GM23248 (cell line): ENCODE measurements around the gene ALDH1A3. TPM values are rescaled to one million over a fixed set of nuclear protein-coding genes. Genes with fewer than 3 reads are reported as not detected.

Experiments used
- DNase-seq: peaks from one replicate; pipeline ENCODE4 v3.0.0-alpha.2; 2015
- H2AFZ ChIP-seq: fragments of 200-600 bp; sonication (generic); 2 replicates; pipeline ENCODE4 v1.6.1; 2016; ENCODE audit warnings: antibody characterized with exemption
- H3F3A ChIP-seq: fragments of 200-600 bp; sonication (generic); 2 replicates; pipeline ENCODE4 v1.6.1; 2016; ENCODE audit warnings: mild to moderate bottlenecking, antibody characterized with exemption, mixed run types; ENCODE audit not compliant: insufficient read depth
- H3K27ac ChIP-seq: fragments of 200-600 bp; sonication (generic); 2 replicates; pipeline ENCODE4 v1.5.1; 2016; ENCODE audit warnings: mild to moderate bottlenecking
- H3K27me3 ChIP-seq: fragments of 200-600 bp; sonication (generic); replicated peaks from 2 replicates; pipeline ENCODE4 v1.6.1; 2016; ENCODE audit warnings: mild to moderate bottlenecking; ENCODE audit not compliant: insufficient read depth
- H3K36me3 ChIP-seq: fragments of 200-600 bp; sonication (generic); 2 replicates; pipeline ENCODE4 v1.6.1; 2016; ENCODE audit warnings: low read depth, mild to moderate bottlenecking
- H3K4me1 ChIP-seq: fragments of 200-600 bp; sonication (generic); 2 replicates; pipeline ENCODE4 v1.6.1; 2016; ENCODE audit warnings: mild to moderate bottlenecking; ENCODE audit not compliant: insufficient read depth
- H3K4me2 ChIP-seq: fragments of 200-600 bp; sonication (generic); one replicate; pipeline ENCODE4 v1.6.1; 2016; ENCODE audit warnings: mild to moderate bottlenecking; ENCODE audit not compliant: unreplicated experiment
- H3K4me3 ChIP-seq: fragments of 200-600 bp; sonication (generic); 2 replicates; pipeline ENCODE4 v1.5.1; 2016; ENCODE audit warnings: mild to moderate bottlenecking
- H3K79me2 ChIP-seq: fragments of 200-600 bp; sonication (generic); 2 replicates; pipeline ENCODE4 v1.6.1; 2016; ENCODE audit warnings: mild to moderate bottlenecking; ENCODE audit not compliant: insufficient read depth
- H3K9ac ChIP-seq: fragments of 200-600 bp; sonication (generic); 2 replicates; pipeline ENCODE4 v1.6.1; 2016; ENCODE audit warnings: mild to moderate bottlenecking
- H3K9me2 ChIP-seq: fragments of 200-600 bp; sonication (generic); 2 replicates; pipeline ENCODE4 v1.6.1; 2016; ENCODE audit warnings: mixed run types, mild to moderate bottlenecking, moderate library complexity; ENCODE audit not compliant: insufficient read depth
- H3K9me3 ChIP-seq: fragments of 200-600 bp; sonication (generic); one replicate; pipeline ENCODE4 v1.6.1; 2017; ENCODE audit warnings: low read depth
- H4K20me1 ChIP-seq: fragments of 200-600 bp; sonication (generic); 2 replicates; pipeline ENCODE4 v1.6.0; 2016; ENCODE audit not compliant: insufficient read depth
- EZH2 ChIP-seq: fragments of 200-600 bp; sonication (generic); IDR thresholded peaks from 2 replicates; pipeline ENCODE4 v1.6.1; 2018; ENCODE audit warnings: antibody characterized with exemption, mild to moderate bottlenecking; ENCODE audit not compliant: insufficient read depth, poor library complexity, severe bottlenecking
- EZH2phosphoT487 ChIP-seq: fragments of 200-600 bp; sonication (generic); IDR thresholded peaks from 2 replicates; pipeline ENCODE4 v1.6.1; 2018; ENCODE audit warnings: antibody characterized with exemption, moderate library complexity, mild to moderate bottlenecking, low read depth; ENCODE audit not compliant: insufficient read depth
- WGBS, 2 experiments: methylation state at CpG; one replicate each; pipeline ENCODE4 v1.1.6; 2015 to 2017; ENCODE audit warnings: low lambda C conversion rate in 2 of 2, low coverage in 1 of 2; ENCODE audit errors: missing lambda C conversion rate in 2 of 2; 5-methylcytosine and 5-hydroxymethylcytosine counted together
- in situ Hi-C: fragments of 300-500 bp; cut with MboI; formaldehyde crosslinking; loops from 2 replicates; pipeline ENCODE4 v1.15.0; 2020
- polyA plus RNA-seq: library from polyadenylated mRNA; unstranded; fragments of >200 nt; fragmentation: Nextera tagmentation; extraction: Ambion mirVana; gene quantifications from 2 replicates; pipeline ENCODE4 v1.2.1, GENCODE V29; 2016
- total RNA-seq: library from RNA; depleted of rRNA; stranded (reverse); fragments of >200 nt; shearing (Covaris generic); gene quantifications from 2 replicates; pipeline ENCODE4 v1.2.3, GENCODE V29; 2014

Gene ALDH1A3
- total and polyA plus RNA-seq, 2 experiments from 2014 or later = 4.8 to 9.9 TPM

DNA sequence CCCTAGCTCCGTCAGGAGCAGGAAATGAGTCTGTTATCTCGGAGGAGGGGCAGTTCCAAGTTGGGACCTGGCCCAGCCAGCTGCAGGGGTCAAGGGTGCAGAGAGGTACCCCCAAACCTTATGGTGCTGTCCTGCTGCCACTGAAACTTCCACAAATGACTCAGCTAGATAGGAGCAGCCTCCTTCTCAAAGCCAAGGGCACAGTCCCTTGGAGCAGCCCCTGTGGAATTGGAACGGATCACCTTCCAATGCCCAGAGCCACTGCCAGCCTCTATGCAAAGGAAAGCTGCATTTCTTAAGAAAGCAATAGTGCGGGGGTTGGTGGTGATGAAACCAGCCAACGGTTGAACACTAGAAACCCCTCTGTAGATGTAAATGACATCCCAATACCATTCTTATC is 20.0 kb downstream of the ALDH1A3 start:
- in situ Hi-C loops = no loop called here

GRCh38 chr15:100900136-100900794 is 20.6 kb downstream of the ALDH1A3 start:
- in situ Hi-C loops = loop anchor here (25.0 kb wide), 1 partner anchor 362 kb away; the partner anchor contains the start of gene CHSY1

More for the DNA sequence above, 20.0 kb downstream of the ALDH1A3 start:
- no peak overlapping the region for H3K9ac ChIP-seq
- no peak overlapping the region for H3K4me3 ChIP-seq
- 67 to 72% methylated on average over 5 of the region's 5 CpGs for WGBS, 2 experiments
- H3K36me3 ChIP-seq = no peaks in the 10 kb centered on the region
- no peaks in the 10 kb centered on the region for H3K27me3 ChIP-seq
- H3K9me2 ChIP-seq = no peaks in the 10 kb centered on the region
- H3K27ac ChIP-seq = no peak overlapping the region
- H3K9me3 ChIP-seq = no peaks in the 10 kb centered on the region
- no peak for DNase-seq
- H3K4me1 ChIP-seq = peaks cover 9% of the 10 kb centered on the region; the same call in 1 of the 2 replicates
- H3K4me2 ChIP-seq = no peak overlapping the region
- H4K20me1 ChIP-seq = no peaks in the 10 kb centered on the region
- no peak overlapping the region for H2AFZ ChIP-seq
- peaks cover 10% of the 10 kb centered on the region; the same call in 1 of the 2 replicates for H3F3A ChIP-seq
- no peaks in the 10 kb centered on the region for H3K79me2 ChIP-seq
- TF ChIP-seq EZH2 (no peak), EZH2phosphoT487 (no peak)

GRCh38 chr15:100900795-100901169 is 21.2 kb downstream of the ALDH1A3 start:
- H3K27me3 ChIP-seq = no peaks in the 10 kb centered on the region
- H3K36me3 ChIP-seq = no peaks in the 10 kb centered on the region
- peaks cover 9% of the 10 kb centered on the region; the same call in 1 of the 2 replicates for H3K4me1 ChIP-seq
- H3K9me2 ChIP-seq = no peaks in the 10 kb centered on the region
- in situ Hi-C loops = loop anchor here (25.0 kb wide), 1 partner anchor 362 kb away; the partner anchor contains the start of gene CHSY1
- no peak for DNase-seq
- TF ChIP-seq EZH2phosphoT487 (no peak), EZH2 (no peak)
- no peak overlapping the region for H3K9ac ChIP-seq
- H3K4me2 ChIP-seq = no peak overlapping the region
- no peaks in the 10 kb centered on the region for H3K9me3 ChIP-seq
- H3K27ac ChIP-seq = no peak overlapping the region
- H2AFZ ChIP-seq = no peak overlapping the region
- no peaks in the 10 kb centered on the region for H4K20me1 ChIP-seq
- H3K4me3 ChIP-seq = no peak overlapping the region
- H3K79me2 ChIP-seq = no peaks in the 10 kb centered on the region
- peaks cover 10% of the 10 kb centered on the region; the same call in 1 of the 2 replicates for H3F3A ChIP-seq
- WGBS, 2 experiments = 81 to 91% methylated on average over 9 of the region's 9 CpGs

More at GRCh38 chr15:100900136-100900794, 20.6 kb downstream of the ALDH1A3 start:
- Histone ChIP-seq H3K9ac (no peak overlapping the region), H3K4me2 (no peak overlapping the region), H3K79me2 (no peaks in the 10 kb centered on the region), H3K27ac (no peak overlapping the region), H3K27me3 (no peaks in the 10 kb centered on the region), H3K9me3 (no peaks in the 10 kb centered on the region), H3K4me3 (no peak overlapping the region), H3K9me2 (no peaks in the 10 kb centered on the region), H3K4me1 (peaks cover 9% of the 10 kb centered on the region; the same call in 1 of the 2 replicates), H4K20me1 (no peaks in the 10 kb centered on the region), H2AFZ (no peak overlapping the region), H3F3A (peaks cover 10% of the 10 kb centered on the region; the same call in 1 of the 2 replicates), H3K36me3 (no peaks in the 10 kb centered on the region)
- DNase-seq = no peak
- TF ChIP-seq EZH2 (no peak), EZH2phosphoT487 (no peak)
- 80 to 87% methylated on average over 10 to 13 of the region's 13 CpGs for WGBS, 2 experiments

GRCh38 chr15:100901296-100901695 is 21.7 kb downstream of the ALDH1A3 start:
- no peaks in the 10 kb centered on the region for H3K36me3 ChIP-seq
- DNase-seq = no peak
- WGBS, 2 experiments = 76 to 77% methylated on average over 3 of the region's 3 CpGs

More at GRCh38 chr15:100901296-100901695, 21.7 kb downstream of the ALDH1A3 start:
- Histone ChIP-seq H2AFZ (no peak overlapping the region; the same call in 1 of the 2 replicates), H3K4me1 (peaks cover 9% of the 10 kb centered on the region; the same call in 1 of the 2 replicates), H3K4me3 (no peak overlapping the region), H3K9me2 (no peaks in the 10 kb centered on the region), H4K20me1 (no peaks in the 10 kb centered on the region), H3K9me3 (no peaks in the 10 kb centered on the region), H3K79me2 (no peaks in the 10 kb centered on the region), H3K4me2 (no peak overlapping the region), H3K9ac (no peak overlapping the region), H3K27ac (no peak overlapping the region), H3K27me3 (no peaks in the 10 kb centered on the region), H3F3A (peaks cover 10% of the 10 kb centered on the region; the same call in 1 of the 2 replicates)
- TF ChIP-seq EZH2 (no peak), EZH2phosphoT487 (no peak)
- in situ Hi-C loops = loop anchor here (25.0 kb wide), 1 partner anchor 361 kb away; the partner anchor contains the start of gene CHSY1
